HS-5 (cell line): ENCODE measurements around the gene BICRAL.
"Not testable (repeated sequence)": the region's sequence is repeated elsewhere in the genome, so short reads cannot be mapped to it uniquely, and the experiment has no call there.

Experiments used
- DNase-seq: peaks from one replicate; pipeline ENCODE4 v3.0.0-alpha.2; 2012; ENCODE audit warnings: low read depth

BICRAL gene

DNA sequence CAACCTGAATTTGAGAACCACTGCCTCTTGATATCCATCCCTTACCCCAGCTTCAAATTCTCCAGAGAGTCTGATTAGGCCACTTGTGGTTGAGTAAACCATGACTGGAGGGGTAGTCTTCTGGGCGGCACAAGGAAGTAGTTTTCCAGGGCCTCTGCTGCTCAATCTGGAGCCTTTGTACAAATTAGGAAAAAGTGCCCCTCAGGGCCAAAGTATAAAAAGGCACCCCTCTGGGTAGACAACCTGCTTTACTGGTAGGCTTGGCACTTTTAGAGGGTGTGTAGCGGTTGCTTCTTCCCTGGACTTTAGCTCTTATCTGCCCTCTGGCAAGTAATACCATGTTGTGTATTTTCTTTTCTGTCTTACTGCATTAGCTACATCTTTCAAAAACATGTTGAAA lies 64.7 kb downstream of the BICRAL start:
- DNase-seq = no peak

DNA sequence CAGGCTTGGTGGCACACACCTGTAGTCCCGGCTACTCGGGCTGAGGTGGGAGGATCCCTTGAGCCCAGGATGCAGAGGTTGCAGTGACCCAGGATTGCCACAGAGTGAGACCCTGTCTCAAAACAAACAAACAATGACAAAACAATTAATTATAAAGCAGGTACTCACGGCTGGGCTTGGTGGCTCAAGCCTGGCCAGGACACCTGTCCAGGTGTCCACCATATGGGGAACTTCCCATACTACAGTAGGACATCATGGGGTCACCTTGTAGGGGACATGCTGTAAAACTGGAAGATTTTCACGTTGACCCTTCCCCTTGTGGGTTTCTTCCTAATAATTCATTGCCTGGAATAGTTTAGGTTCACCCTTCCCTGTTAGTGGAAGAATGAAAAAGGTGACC lies 66.8 kb downstream of the BICRAL start:
- no peak for DNase-seq

DNA sequence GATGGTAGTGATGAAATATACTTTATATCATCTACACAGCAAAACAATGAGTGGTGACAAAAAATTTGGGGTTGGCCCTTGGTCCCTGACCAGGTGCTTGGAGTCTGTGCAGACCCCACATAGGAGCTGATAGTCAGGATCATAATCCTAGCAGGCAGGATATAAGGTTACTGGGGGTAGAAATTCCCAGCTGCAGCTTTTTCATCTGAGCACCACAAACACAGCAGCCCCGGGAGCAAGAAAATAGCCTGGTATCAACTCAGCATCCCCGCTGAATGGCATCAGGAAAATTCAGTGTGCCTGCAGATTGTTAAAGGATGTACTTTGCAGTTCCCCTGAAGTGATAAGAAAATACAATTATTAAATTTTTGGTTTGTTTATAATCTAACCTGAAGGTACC lies 69.7 kb downstream of the BICRAL start:
- DNase-seq = no peak

DNA sequence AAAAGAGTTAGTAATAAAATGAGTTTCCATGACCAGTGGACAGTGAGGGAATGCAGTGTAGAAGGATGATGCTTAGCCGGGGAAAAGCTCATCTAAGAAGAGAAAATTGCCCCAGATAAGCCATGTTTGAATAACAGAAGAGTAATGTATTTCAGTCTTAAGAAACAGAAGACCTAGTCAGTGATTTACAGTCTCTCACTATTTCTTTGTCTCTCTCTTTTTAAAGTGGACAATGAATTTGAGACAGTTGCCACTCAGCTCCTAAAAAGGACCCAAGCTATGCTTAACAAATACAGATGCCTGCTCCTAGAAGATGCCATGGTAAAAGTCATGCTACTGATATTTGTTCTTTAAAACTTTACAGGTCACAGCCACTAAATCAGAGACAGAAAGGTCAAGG lies 78.2 kb downstream of the BICRAL start:
- no peak for DNase-seq

DNA sequence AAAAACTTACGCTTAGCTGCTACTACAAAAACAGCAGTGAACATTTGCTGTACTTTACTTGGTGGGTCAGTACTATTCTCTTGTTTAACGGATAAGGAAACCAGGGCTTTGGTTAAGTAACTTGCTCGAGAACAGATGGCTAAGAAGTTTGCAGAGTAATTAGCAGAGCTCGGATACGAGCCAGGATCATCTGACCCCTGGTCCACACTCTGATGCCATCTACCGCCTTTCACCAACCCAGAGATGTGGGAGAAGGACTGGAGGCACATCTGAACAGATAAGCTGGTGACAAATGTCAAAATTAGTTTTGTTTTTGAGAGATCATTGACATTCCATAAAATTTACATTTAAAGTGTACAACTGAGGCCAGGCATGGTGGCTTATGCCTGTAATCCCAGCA lies 78.6 kb downstream of the BICRAL start:
- DNase-seq = no peak

DNA sequence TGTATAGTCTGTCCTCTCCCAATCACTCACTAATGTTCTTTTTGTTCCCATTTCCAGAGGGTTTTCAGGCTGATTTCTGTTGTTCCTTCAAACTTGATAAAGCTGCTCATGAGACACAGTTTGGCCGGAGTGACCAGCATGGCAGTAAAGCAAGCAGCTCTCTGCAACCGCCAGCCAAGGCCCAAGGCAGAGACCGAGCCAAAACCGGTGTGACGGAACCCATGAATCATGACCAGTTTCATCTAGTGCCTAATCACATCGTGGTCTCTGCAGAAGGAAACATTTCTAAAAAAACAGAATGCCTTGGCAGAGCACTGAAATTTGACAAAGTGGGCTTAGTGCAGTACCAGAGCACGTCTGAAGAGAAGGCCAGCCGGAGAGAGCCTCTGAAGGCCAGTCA lies 82.8 kb downstream of the BICRAL start:
- DNase-seq = no peak

DNA sequence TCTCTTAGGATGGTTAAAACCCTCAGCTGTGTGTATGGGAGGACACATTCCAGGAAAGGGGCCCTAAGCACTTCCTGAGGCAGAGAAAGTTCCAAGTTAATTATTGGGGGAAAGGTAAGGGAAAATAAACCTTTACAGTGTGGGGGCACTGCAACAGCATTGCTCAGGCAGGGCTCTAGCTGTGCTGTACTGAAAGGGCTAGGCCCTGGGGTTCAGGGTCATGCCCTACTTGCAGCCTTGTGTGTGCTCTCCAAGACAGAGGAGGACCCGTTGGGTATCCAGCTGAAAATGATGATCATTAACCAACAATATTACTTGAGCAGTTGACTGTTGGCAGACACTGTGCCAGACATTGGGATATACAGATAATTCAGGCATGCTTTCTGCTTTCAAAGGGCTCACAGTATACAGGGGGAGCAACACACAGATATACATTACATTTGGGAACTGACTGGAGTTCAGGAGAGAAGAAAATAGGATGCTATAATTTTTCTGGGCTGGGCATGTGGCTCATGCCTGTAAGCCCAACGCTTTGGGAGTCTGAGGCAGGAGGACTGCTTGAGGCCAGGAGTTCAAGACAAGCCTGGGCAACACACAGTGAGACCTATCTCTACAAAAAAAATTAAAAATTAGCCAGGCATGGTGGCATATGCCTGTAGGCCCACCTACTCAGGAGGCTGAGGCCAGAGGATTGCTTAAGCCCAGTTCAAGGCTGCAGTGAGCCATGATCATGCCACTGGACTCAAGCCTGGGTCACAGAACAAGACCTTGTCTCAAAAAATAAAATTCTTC lies 88.5 kb downstream of the BICRAL start:
- DNase-seq = no peak

DNA sequence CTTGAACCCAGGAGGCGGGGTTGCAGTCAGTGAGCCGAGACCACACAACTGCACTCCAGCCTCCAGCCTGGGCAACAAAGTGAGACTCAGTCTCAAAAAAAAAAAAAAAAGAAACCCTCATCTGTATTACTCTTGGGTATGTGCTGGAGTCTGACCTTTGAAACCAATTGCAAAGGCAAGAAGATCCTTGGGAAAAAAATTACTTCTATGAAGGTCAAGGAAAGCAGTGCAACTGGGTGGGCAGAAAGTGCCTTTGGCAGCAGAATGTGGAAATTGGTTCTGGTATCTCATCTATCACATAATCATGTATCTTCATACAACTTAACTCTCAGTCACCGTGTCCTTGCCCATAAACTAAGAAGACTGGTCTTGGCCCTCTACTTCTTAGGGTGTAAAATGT lies 89.9 kb downstream of the BICRAL start:
- no peak for DNase-seq

DNA sequence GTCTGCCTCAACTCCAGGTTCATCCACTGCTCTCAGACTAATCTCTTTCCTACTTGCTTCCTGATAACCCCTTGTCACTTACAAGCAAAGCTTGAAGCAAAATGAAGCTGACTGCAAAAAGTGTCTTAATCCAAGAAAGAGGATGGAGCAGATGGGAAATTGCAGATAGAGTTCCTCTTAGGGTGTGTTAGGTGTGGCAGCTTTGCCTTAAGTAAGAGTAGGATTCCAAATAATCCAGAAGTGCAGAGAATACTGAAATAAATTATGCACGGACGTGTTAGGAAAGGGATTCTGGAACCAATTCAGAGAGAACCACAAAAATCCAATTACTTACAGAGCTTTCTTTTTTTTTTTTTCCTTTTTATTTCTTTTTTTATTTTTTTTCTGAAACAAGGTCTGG lies 91.5 kb downstream of the BICRAL start:
- DNase-seq = no peak

DNA sequence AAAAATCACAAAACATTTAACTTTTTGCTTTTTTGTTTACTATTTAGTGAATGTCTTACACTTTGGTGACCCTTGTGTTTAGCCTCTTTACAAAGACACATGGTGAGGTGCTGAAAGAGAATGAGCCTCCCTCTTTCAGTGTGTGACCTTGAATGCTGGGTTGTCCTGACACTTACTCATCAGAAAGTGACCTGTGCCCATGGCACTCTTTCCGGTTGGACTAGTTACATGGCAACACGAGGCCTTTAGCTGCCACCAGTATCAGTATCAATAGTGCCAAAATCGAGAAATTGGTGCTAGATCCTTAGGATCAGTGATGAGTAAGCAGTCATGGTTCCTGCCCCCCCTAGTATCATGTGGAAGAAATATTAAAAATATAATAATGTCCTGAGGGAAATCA lies 95.8 kb downstream of the BICRAL start:
- DNase-seq = no peak

DNA sequence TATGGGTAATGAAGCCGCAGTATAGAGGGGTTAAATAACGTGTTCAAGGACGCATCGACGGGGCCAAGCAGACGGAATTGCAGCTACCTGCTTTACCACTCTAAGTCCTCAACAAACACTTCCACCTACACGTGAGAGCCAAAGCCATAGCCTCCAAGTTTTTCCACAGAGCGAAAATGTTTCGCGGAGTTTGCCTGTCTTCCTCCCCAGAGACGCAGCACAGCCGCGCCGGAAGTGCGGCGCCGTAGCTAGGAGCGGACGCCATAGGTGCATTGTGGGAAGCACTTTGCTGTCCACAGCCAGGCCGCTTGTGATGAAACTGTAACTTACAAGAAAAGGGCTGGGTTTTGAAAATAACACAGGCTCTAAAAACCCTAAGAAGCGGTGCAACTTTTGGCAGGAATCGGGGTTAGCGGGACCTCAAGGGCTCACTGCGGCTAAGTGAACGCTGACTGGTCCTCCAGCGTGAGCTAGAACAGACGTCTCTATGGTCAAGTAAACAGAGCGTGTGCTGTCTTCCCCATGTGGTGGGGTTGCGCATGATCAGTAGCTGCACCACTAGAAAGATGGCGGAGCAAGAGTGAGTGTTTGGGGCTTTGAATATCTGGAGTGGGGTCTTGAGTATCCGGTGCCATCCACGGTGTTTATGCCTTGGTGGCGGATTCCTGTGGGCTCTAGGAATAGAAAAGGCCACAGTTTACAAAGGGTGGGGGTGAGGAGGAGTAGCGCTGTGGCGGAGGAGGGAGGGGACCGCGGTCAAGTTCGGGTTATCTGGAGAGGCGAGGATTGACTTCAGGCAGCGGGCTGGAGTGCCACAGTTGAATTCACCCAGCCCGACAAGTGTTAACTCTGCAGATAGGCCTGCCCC lies 97.8 kb downstream of the BICRAL start, which contains the start of gene RPL7L1:
Gene RPL7L1, plus strand, starts transcription at position 245 of the 868 bp plus-strand sequence. Its CDS starts 295 bp downstream, at position 540.
- peak; percentile 77 for DNase-seq

DNA sequence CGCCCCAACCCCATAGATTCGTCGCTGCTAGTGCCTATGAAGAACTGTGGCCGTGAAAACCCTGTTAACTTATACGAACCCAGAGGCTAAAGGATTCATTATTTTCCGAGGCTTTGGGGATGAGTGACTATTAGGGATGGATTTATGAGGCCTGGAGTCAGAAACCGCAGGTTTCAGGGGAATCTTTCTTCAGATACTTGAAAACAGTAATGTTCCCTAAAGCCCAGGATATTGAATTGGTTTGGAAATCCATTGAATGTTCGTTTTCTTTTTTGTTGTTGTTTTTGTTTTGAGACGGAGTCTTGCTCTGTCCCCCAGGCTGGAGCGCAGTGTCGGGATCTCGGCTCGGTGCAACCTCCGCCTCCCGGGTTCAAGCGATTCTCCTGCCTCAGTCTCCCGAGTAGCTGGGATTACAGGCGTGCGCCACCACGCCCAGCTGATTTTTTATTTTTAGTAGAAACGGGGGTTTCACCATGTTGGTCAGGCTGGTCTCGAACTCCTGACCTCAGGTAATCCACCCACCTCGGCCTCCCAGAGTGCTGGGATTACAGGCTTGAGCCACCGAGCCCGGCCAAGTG lies 98.5 kb downstream of the BICRAL start:
- DNase-seq = not testable (repeated sequence)

DNA sequence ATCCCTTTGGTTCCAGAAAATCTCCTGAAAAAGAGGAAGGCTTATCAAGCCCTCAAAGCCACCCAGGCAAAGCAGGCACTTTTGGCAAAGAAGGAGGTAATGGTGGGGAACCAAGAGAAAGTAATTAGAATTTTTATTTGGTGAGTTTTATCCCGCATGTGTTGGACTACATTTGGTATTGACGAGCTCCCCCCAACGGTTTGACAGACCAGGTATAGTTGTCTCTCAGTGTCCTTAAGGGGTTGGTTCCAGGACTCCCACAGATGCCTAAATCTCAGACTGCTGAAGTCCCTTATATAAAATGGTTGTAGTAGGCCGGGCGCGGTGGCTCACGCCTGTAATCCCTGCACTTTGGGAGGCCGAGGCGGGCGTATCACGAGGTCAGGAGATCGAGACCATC lies 99.0 kb downstream of the BICRAL start:
- not testable (repeated sequence) for DNase-seq

DNA sequence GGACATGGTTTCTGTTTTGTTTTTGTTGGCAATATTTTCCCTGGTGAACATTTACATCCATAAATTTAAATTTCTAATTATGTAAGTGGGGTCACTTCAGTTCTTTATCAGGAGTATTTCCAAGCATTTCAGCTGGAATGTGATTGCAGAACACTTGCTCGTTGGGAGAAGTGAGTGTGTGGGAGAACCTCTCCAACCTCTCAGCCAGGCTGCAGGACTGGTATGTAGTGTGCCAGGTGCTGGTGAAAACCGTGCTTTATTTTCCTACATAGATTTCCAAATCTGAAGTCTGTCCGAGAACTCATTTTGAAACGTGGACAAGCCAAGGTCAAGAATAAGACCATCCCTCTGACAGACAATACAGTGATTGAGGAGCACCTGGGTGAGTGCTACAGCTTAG lies 103.8 kb downstream of the BICRAL start:
- DNase-seq = no peak

DNA sequence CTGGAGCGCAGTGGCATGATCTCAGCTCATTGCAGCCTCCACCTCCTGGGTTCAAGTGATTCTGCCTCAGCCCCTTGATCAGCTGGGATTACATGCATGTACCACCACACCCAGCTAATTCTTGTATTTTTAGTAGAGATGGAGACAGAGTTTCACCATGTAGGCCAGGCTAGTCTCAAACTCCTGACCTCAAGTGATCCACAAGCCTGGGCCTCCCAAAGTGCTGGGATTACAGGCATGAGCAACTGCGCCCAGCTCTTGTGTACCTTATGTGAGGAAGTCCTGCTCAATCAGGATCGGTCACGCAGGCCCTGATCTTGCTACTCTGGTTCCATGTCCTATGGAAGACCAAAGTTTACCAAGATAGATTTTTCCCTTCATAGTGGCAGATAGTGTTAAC lies 106.3 kb downstream of the BICRAL start:
- not testable (repeated sequence) for DNase-seq

DNA sequence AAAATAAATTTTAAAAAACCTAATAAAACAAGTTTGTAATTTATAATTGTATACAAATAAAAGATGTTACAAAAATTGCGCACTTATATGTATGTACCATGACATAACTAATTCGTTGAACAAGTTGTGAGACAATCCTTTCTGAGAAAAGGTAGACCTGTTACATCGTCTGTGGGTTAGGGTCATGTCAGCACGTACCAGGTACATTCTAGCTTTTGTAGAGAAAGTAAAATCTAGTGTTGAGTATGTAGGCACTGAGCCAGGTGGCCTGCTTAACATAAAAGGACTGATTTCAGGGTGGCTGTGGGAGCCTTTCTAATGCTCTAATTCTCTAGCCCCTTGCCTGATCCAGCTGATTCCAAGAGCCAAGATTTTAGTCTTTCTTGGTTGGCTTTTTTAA lies 108.0 kb downstream of the BICRAL start:
- no peak for DNase-seq

DNA sequence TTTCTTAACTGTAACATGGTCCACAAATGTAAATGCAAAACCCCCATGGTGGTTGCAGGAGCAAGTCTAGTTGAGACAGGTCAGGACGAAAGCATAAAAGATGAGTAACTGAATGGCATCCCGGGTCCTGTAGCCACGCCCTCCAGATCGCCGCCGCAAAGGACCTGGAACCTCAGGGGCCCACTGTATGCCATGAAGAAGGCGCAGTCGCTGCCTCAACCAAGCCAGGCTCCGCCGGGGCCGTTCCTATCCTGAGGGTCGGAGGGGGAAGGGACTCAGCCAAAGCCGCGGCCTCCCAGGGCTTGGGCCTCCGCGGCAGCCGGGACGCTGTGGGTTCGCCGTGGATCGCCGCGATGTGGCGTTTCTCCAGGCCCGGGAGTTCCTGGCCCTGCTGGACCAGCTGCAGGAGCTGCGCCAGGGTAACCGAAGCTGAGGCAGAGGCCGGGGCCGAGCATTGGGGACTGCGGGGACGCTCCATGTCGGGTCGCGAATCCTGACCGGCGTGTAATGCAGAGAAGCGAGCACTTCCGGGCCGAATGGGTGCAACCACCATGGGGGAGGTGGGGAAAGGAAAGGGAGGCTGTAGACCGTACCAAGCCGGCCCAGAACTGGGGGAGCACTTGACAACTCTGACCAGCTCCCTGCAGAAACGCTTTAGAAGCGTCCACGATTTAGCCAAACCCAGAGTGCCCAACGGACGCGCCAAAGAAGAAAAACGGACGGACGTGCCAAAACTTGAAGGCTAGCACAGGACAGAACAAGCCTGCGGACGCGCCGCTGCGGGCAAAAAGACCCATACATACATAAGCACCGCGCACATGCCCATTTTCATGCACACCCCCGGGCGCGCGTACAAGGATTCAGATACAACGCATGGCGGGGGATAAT lies 108.7 kb downstream of the BICRAL start:
- DNase-seq = peak; percentile 89

DNA sequence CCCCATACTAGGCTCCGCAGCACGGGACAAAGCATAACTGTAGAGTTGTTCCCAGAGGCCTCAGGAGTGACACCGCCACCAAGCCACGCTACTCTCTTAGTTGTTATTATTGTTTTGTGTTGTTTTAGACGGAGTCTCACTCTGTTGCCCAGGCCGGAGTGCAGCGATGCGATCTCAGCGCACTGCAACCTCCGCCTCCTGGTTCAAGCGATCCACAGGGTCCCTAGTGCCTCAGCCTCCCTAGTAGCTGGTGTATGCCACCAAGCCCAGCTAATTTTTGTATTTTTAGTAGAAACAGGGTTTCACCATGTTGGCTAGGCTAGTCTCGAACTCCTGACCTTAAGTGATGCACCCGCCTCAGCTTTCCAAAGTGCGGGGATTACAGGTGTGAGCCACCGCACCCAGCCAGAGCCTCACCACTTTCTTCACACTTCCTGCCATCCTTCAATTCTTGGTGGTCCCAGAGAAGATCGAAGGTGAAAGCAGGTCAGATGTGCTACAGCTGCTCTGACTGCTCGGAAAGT lies 109.4 kb downstream of the BICRAL start:
- DNase-seq = no peak

DNA sequence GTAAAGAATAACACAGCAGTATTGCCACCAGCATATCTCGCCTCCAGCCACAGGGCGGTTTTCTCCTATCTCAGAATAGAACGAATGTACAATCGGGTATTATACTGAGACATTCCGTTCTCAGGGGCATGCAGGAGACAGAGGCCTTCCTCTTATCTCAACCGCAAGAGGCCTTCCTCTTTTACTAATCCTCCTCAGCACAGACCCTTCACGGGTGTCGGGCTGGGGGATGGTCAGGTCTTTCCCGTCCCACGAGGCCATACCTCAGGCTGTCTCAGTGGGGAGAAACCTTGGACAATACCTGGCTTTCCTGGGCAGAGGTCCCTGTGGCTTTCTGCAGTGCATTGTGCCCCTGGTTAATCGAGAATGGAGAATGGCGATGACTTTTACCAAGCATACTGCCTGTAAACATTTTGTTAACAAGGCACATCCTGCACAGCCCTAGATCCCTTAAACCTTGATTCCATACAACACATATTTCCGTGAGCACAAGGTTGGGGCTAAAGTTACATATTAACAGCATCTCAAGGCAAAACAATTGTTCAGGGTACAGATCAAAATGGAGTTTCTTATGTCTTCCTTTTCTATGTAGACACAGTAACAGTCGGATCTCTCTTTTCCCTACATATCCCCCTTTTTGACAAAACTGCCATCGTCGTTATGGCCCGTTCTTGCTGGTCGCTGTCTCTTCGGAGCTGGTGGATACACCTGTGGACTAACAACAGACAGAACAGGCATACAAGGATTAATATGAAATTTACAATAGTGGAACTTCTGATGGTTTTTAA lies 112.4 kb downstream of the BICRAL start:
- not testable (repeated sequence) for DNase-seq

DNA sequence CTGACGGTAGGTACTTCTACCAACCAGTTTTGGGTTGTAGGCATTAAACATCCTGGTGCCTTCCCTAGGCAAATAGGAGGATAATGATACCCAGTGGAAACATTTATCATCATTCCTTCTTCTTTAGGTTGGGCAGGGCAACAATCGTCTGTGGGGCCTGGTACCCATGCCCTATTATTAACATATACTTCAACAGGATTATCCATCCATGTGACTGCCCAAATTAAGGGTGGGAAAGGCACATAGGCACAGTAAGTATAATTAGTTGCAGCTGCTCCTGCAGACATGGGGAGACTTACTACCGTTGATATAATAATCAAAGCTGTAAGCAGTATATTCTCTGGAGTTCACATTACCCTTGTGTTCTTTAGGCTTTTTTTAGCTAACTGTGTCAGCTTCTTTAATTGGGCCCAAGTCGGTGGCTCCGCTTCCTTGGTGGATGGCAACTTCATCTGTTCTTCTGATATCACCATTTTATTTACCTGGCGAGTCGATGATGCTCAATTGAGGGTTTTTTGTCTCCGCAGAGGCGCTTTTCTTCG lies 114.4 kb downstream of the BICRAL start:
- DNase-seq = no peak
